Measurements from ENCODE around the gene MYRIP.

Gene MYRIP

DNA sequence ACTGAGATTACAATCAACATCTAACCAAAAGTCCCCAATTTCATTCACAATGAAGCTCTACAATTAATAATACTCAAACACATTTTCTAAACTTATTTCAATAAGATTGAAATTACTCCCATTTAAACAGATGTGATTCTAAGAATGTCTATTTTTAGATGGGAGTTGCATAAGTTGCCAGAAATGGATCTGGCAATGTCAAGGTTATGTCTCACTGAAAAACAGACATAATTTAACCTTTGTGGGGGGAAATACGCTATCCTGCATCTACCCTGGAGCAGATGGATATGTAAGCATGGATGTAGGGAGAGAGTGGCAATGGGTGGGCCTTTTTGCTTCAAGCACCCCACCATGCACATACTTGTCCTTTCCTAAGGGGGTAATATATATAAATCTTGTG is 493.4 kb downstream of the MYRIP start:
- no peak overlapping the region for H3K27ac ChIP-seq (ENCODE audit: low read length)
- H4K20me1 ChIP-seq (ENCODE audit: insufficient read depth, low read length), result no peaks in the 10 kb centered on the region
- H3K27me3 ChIP-seq (ENCODE audit: low read depth, low read length), result no peaks in the 10 kb centered on the region
- no peak overlapping the region for H3K4me2 ChIP-seq (ENCODE audit: low read length)
- no peak overlapping the region for H3K9ac ChIP-seq (ENCODE audit: low read length)
- no peaks in the 10 kb centered on the region for H3K79me2 ChIP-seq (ENCODE audit: low read length)
- no peaks in the 10 kb centered on the region for H3K36me3 ChIP-seq (replicated peaks; ENCODE audit: low read depth, low read length)
- no peak overlapping the region for H2AFZ ChIP-seq (ENCODE audit: low read depth, low read length)
- H3K9me3 ChIP-seq (ENCODE audit: insufficient read depth, low read length), result no peaks in the 10 kb centered on the region
- TF ChIP-seq CTCF (IDR thresholded peaks at IDR 0.05; ENCODE audit: low read depth, low read length) (no peak), EZH2phosphoT487 (IDR thresholded peaks at IDR 0.05; ENCODE audit: low read depth) (no peak)
- H3K4me3 ChIP-seq (ENCODE audit: low read length), result no peak overlapping the region
- peaks cover 22% of the 10 kb centered on the region for H3K4me1 ChIP-seq (ENCODE audit: low read length)

- no peaks in the 10 kb centered on the region; the same call in 1 of the 2 replicates for H3K79me2 ChIP-seq (ENCODE audit: low read length)
- TF ChIP-seq CTCF (IDR thresholded peaks at IDR 0.05; ENCODE audit: low read depth, low read length) (no peak), EZH2phosphoT487 (IDR thresholded peaks at IDR 0.05; ENCODE audit: low read depth) (no peak)
- no peaks in the 10 kb centered on the region for H3K36me3 ChIP-seq (replicated peaks; ENCODE audit: low read depth, low read length)
- no peak overlapping the region for H3K9ac ChIP-seq (ENCODE audit: low read length)
- H3K4me2 ChIP-seq (ENCODE audit: low read length), result 0 out of 2 replicates have a peak overlapping the region, but pooled peaks have one; percentile 0
- no peak overlapping the region for H3K27ac ChIP-seq (ENCODE audit: low read length)
- H3K4me3 ChIP-seq (ENCODE audit: low read length), result no peak overlapping the region
- H3K4me1 ChIP-seq (ENCODE audit: low read length), result peaks cover 28% of the 10 kb centered on the region
- no peaks in the 10 kb centered on the region for H3K27me3 ChIP-seq (ENCODE audit: low read depth, low read length)
- no peaks in the 10 kb centered on the region for H4K20me1 ChIP-seq (ENCODE audit: insufficient read depth, low read length)
- no peaks in the 10 kb centered on the region for H3K9me3 ChIP-seq (ENCODE audit: insufficient read depth, low read length)
- no peak overlapping the region for H2AFZ ChIP-seq (ENCODE audit: low read depth, low read length)
Measured at GRCh38 chr3:40304352-40304751, 494.9 kb downstream of the MYRIP start.

GRCh38 chr3:40306336-40306735 is 496.9 kb downstream of the MYRIP start:
- Histone ChIP-seq H3K9ac (ENCODE audit: low read length) (no peak overlapping the region), H3K4me3 (ENCODE audit: low read length) (no peak overlapping the region), H3K9me3 (ENCODE audit: insufficient read depth, low read length) (no peaks in the 10 kb centered on the region), H3K27me3 (ENCODE audit: low read depth, low read length) (no peaks in the 10 kb centered on the region), H3K79me2 (ENCODE audit: low read length) (peaks cover 17% of the 10 kb centered on the region), H3K4me1 (ENCODE audit: low read length) (peaks cover 25% of the 10 kb centered on the region), H3K36me3 (replicated peaks; ENCODE audit: low read depth, low read length) (peaks cover 5% of the 10 kb centered on the region), H3K4me2 (ENCODE audit: low read length) (no peak overlapping the region), H3K27ac (ENCODE audit: low read length) (no peak overlapping the region), H4K20me1 (ENCODE audit: insufficient read depth, low read length) (no peaks in the 10 kb centered on the region), H2AFZ (ENCODE audit: low read depth, low read length) (no peak overlapping the region)
- no peak for TF ChIP-seq EZH2phosphoT487 (IDR thresholded peaks at IDR 0.05; ENCODE audit: low read depth)
- no peak for TF ChIP-seq CTCF (IDR thresholded peaks at IDR 0.05; ENCODE audit: low read depth, low read length)

DNA sequence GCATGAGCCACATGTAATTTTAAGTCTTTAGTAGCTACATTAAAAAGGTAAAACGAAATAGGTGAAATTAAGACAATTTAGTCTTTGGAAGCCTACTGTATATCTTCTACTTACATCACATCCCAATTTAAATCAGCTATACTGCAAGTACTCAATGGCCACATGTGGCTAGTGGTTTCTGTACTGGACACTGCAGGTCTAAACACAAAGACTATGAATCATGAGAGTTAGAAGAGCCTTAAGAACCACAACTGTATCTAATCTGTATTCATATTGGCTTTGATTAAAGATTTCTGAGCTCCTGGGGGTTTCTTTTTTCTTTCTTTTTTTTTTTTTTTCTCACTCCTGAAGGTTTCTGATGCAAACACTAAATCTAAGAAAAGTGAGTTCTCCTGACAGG is 497.8 kb downstream of the MYRIP start:
- Histone ChIP-seq H2AFZ (ENCODE audit: low read depth, low read length) (no peak overlapping the region), H4K20me1 (ENCODE audit: insufficient read depth, low read length) (no peaks in the 10 kb centered on the region), H3K27me3 (ENCODE audit: low read depth, low read length) (no peaks in the 10 kb centered on the region), H3K27ac (ENCODE audit: low read length) (no peak overlapping the region), H3K4me1 (ENCODE audit: low read length) (peaks cover 28% of the 10 kb centered on the region), H3K9ac (ENCODE audit: low read length) (no peak overlapping the region), H3K4me3 (ENCODE audit: low read length) (no peak overlapping the region), H3K79me2 (ENCODE audit: low read length) (peaks cover 19% of the 10 kb centered on the region), H3K4me2 (ENCODE audit: low read length) (no peak overlapping the region), H3K36me3 (replicated peaks; ENCODE audit: low read depth, low read length) (peaks cover 14% of the 10 kb centered on the region), H3K9me3 (ENCODE audit: insufficient read depth, low read length) (no peaks in the 10 kb centered on the region)
- TF ChIP-seq CTCF (IDR thresholded peaks at IDR 0.05; ENCODE audit: low read depth, low read length), result no peak
- TF ChIP-seq EZH2phosphoT487 (IDR thresholded peaks at IDR 0.05; ENCODE audit: low read depth), result no peak

All from OCI-LY3 (cell line).